Osteoblast (primary cell): ENCODE results near the gene ZNF804A. TPM values are rescaled to one million over a fixed set of nuclear protein-coding genes. Genes with fewer than 3 reads are reported as not detected.

Experiments used
- DNase-seq: peaks from one replicate; pipeline ENCODE4 v3.0.0; 2011; ENCODE audit warnings: low spot score, mixed read lengths; ENCODE audit not compliant: insufficient read length; ENCODE audit errors: missing footprints
- H2AFZ ChIP-seq: 2 replicates; pipeline ENCODE4 v1.6.0; 2011; ENCODE audit warnings: mild to moderate bottlenecking, low read length
- H3K27ac ChIP-seq: 2 replicates; pipeline ENCODE4 v1.5.1; 2011; ENCODE audit warnings: mild to moderate bottlenecking, low read depth, low read length, moderate library complexity
- H3K27me3 ChIP-seq: 2 replicates; pipeline ENCODE4 v1.6.0; 2012; ENCODE audit warnings: mild to moderate bottlenecking, control low read depth, inconsistent platforms, low read length, moderate library complexity; ENCODE audit not compliant: insufficient read depth
- H3K36me3 ChIP-seq: 2 replicates; pipeline ENCODE4 v1.5.1; 2011; ENCODE audit warnings: mild to moderate bottlenecking, low read length, control low read depth, moderate library complexity; ENCODE audit not compliant: insufficient read depth
- H3K4me1 ChIP-seq: 2 replicates; pipeline ENCODE4 v1.5.1; 2011; ENCODE audit warnings: mild to moderate bottlenecking, low read length, control low read depth, moderate library complexity; ENCODE audit not compliant: insufficient read depth
- H3K4me2 ChIP-seq: 2 replicates; pipeline ENCODE4 v1.6.0; 2011; ENCODE audit warnings: mild to moderate bottlenecking, low read length; ENCODE audit not compliant: insufficient read depth
- H3K4me3 ChIP-seq: fragments of 200-600 bp; sonication (generic); 3 replicates; pipeline ENCODE4 v1.5.1; 2012; ENCODE audit warnings: mild to moderate bottlenecking, low read length, inconsistent platforms; ENCODE audit not compliant: insufficient read depth
- H3K79me2 ChIP-seq: 2 replicates; pipeline ENCODE4 v1.6.0; 2012; ENCODE audit warnings: mild to moderate bottlenecking, low read length, control low read depth, inconsistent platforms; ENCODE audit not compliant: insufficient read depth
- H3K9me3 ChIP-seq: 2 replicates; pipeline ENCODE4 v1.5.1; 2011; ENCODE audit warnings: low read depth, low read length, control low read depth
- H4K20me1 ChIP-seq: 2 replicates; pipeline ENCODE4 v1.6.0; 2012; ENCODE audit warnings: mild to moderate bottlenecking, low read length, control low read depth; ENCODE audit not compliant: insufficient read depth
- CTCF ChIP-seq: IDR thresholded peaks from 2 replicates; pipeline ENCODE4 v1.5.1; 2011; ENCODE audit warnings: mild to moderate bottlenecking, low read depth, low read length, moderate library complexity; ENCODE audit errors: extremely low read depth
- total RNA-seq: library from RNA; depleted of rRNA; stranded (reverse); fragments of >200 nt; gene quantifications from 2 replicates; pipeline ENCODE4 v1.2.3, GENCODE V29; 2012

The ZNF804A gene
- total RNA-seq, 1 donor, result not detected

GRCh38 chr2:184562532-184562931 is 35.8 kb upstream of the ZNF804A start:
- DNase-seq, result no peak
- Histone ChIP-seq H3K36me3 (no peaks in the 10 kb centered on the region), H3K79me2 (no peaks in the 10 kb centered on the region), H3K27ac (no peak overlapping the region), H3K4me1 (no peaks in the 10 kb centered on the region), H3K4me2 (no peak overlapping the region), H3K9me3 (no peaks in the 10 kb centered on the region), H4K20me1 (no peaks in the 10 kb centered on the region), H3K4me3 (no peak overlapping the region), H3K27me3 (no peaks in the 10 kb centered on the region), H2AFZ (no peak overlapping the region)
- TF ChIP-seq CTCF, result no peak

- H3K79me2 ChIP-seq, result no peaks in the 10 kb centered on the region
- H3K4me2 ChIP-seq, result no peak overlapping the region
- TF ChIP-seq CTCF, result no peak
- H3K9me3 ChIP-seq, result no peaks in the 10 kb centered on the region
- H3K4me3 ChIP-seq, result no peak overlapping the region
- DNase-seq, result no peak
- H3K36me3 ChIP-seq, result no peaks in the 10 kb centered on the region
- H3K27ac ChIP-seq, result no peak overlapping the region
- no peaks in the 10 kb centered on the region for H4K20me1 ChIP-seq
- H3K27me3 ChIP-seq, result no peaks in the 10 kb centered on the region
- H3K4me1 ChIP-seq, result no peaks in the 10 kb centered on the region
- H2AFZ ChIP-seq, result no peak overlapping the region
Measured at GRCh38 chr2:184564092-184564491, 34.2 kb upstream of the ZNF804A start.

GRCh38 chr2:184566716-184567115 is 31.6 kb upstream of the ZNF804A start:
- Histone ChIP-seq H2AFZ (no peak overlapping the region), H3K4me3 (no peak overlapping the region), H4K20me1 (no peaks in the 10 kb centered on the region), H3K79me2 (no peaks in the 10 kb centered on the region), H3K4me1 (no peaks in the 10 kb centered on the region), H3K4me2 (no peak overlapping the region), H3K36me3 (no peaks in the 10 kb centered on the region), H3K27ac (no peak overlapping the region), H3K9me3 (no peaks in the 10 kb centered on the region), H3K27me3 (no peaks in the 10 kb centered on the region)
- no peak for DNase-seq
- TF ChIP-seq CTCF, result no peak

GRCh38 chr2:184577056-184577455 is 21.3 kb upstream of the ZNF804A start:
- Histone ChIP-seq H3K79me2 (no peaks in the 10 kb centered on the region), H3K9me3 (no peaks in the 10 kb centered on the region), H4K20me1 (no peaks in the 10 kb centered on the region), H3K36me3 (no peaks in the 10 kb centered on the region), H3K4me3 (no peak overlapping the region), H3K4me2 (no peak overlapping the region), H3K27ac (no peak overlapping the region), H3K4me1 (no peaks in the 10 kb centered on the region), H2AFZ (no peak overlapping the region), H3K27me3 (no peaks in the 10 kb centered on the region)
- no peak for DNase-seq
- no peak for TF ChIP-seq CTCF
